ENCODE data around the gene DGCR2.

- TF ChIP-seq CTCF (IDR thresholded peaks at IDR 0.05) (no peak), POLR2A (IDR thresholded peaks at IDR 0.05) (no peak)
Measured at GRCh38 chr22:19122752-19123492, 710 bp upstream of the DGCR2 start.

Measured in esophagus squamous epithelium (tissue), 4 donors.